Measurements from ENCODE around the gene PUS10. TPM values are rescaled to one million over a fixed set of nuclear protein-coding genes. Genes with fewer than 3 reads are reported as not detected.

The PUS10 gene
- total and polyA plus RNA-seq, 2 experiments from 2014 or later: 2.2 to 2.5 TPM

- Histone ChIP-seq H3K27ac (ENCODE audit: low read depth) (no peak overlapping the region), H3K4me1 (ENCODE audit: insufficient read depth) (no peaks in the 10 kb centered on the region), H3K9me2 (ENCODE audit: insufficient read depth) (no peaks in the 10 kb centered on the region), H4K20me1 (replicated peaks; ENCODE audit: insufficient read depth) (no peaks in the 10 kb centered on the region), H3K79me2 (replicated peaks; ENCODE audit: insufficient read depth) (no peaks in the 10 kb centered on the region), H3F3A (replicated peaks; ENCODE audit: low read depth) (no peaks in the 10 kb centered on the region), H2AFZ (no peak overlapping the region), H3K27me3 (ENCODE audit: insufficient read depth) (no peaks in the 10 kb centered on the region), H3K4me3 (no peak overlapping the region), H3K36me3 (ENCODE audit: insufficient read depth) (no peaks in the 10 kb centered on the region; the same call in none of the 2 replicates), H3K4me2 (no peak overlapping the region)
- Mint-ChIP-seq H3K4me3 (no peak overlapping the region), H3K9me3 (no peaks in the 10 kb centered on the region), H3K27me3 (ENCODE audit: insufficient read depth, low read depth, poor library complexity) (no peaks in the 10 kb centered on the region), H3K27ac (no peak overlapping the region), H3K4me1 (no peaks in the 10 kb centered on the region), H3K36me3 (ENCODE audit: low read depth) (peaks cover 14% of the 10 kb centered on the region)
- DNase-seq (ENCODE audit: low spot score) (no peak), ATAC-seq (no peak)
- TF ChIP-seq JUNB (IDR thresholded peaks at IDR 0.05; ENCODE audit: unreplicated experiment): no peak
- TF ChIP-seq POLR2AphosphoS5 (IDR thresholded peaks at IDR 0.05; ENCODE audit: low read depth): no peak
- TF ChIP-seq, protein P1, sequence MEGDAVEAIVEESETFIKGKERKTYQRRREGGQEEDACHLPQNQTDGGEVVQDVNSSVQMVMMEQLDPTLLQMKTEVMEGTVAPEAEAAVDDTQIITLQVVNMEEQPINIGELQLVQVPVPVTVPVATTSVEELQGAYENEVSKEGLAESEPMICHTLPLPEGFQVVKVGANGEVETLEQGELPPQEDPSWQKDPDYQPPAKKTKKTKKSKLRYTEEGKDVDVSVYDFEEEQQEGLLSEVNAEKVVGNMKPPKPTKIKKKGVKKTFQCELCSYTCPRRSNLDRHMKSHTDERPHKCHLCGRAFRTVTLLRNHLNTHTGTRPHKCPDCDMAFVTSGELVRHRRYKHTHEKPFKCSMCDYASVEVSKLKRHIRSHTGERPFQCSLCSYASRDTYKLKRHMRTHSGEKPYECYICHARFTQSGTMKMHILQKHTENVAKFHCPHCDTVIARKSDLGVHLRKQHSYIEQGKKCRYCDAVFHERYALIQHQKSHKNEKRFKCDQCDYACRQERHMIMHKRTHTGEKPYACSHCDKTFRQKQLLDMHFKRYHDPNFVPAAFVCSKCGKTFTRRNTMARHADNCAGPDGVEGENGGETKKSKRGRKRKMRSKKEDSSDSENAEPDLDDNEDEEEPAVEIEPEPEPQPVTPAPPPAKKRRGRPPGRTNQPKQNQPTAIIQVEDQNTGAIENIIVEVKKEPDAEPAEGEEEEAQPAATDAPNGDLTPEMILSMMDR (conservative IDR thresholded peaks at IDR 0.05; ENCODE audit: low read depth in 2 of 2): no peak
- no peak for TF ChIP-seq ETS1 (IDR thresholded peaks at IDR 0.05)
- TF ChIP-seq NANOG (IDR thresholded peaks at IDR 0.05; ENCODE audit: borderline replicate concordance): no peak
- TF ChIP-seq EZH2phosphoT487 (IDR thresholded peaks at IDR 0.05; ENCODE audit: unreplicated experiment): no peak
- no peak for TF ChIP-seq EZH2 (IDR thresholded peaks at IDR 0.05; ENCODE audit: low read depth, unreplicated experiment)
- TF ChIP-seq ZNF331 (CRISPR knock-in tag; IDR thresholded peaks at IDR 0.05; ENCODE audit: low read depth): no peak
- TF ChIP-seq CREB1 (CRISPR knock-in tag; IDR thresholded peaks at IDR 0.05; ENCODE audit: low read depth): no peak
- TF ChIP-seq STAT1 (IDR thresholded peaks at IDR 0.05; ENCODE audit: unreplicated experiment): no peak
- TF ChIP-seq ZNF114 (CRISPR knock-in tag; IDR thresholded peaks at IDR 0.05): no peak
- TF ChIP-seq, protein P2, sequence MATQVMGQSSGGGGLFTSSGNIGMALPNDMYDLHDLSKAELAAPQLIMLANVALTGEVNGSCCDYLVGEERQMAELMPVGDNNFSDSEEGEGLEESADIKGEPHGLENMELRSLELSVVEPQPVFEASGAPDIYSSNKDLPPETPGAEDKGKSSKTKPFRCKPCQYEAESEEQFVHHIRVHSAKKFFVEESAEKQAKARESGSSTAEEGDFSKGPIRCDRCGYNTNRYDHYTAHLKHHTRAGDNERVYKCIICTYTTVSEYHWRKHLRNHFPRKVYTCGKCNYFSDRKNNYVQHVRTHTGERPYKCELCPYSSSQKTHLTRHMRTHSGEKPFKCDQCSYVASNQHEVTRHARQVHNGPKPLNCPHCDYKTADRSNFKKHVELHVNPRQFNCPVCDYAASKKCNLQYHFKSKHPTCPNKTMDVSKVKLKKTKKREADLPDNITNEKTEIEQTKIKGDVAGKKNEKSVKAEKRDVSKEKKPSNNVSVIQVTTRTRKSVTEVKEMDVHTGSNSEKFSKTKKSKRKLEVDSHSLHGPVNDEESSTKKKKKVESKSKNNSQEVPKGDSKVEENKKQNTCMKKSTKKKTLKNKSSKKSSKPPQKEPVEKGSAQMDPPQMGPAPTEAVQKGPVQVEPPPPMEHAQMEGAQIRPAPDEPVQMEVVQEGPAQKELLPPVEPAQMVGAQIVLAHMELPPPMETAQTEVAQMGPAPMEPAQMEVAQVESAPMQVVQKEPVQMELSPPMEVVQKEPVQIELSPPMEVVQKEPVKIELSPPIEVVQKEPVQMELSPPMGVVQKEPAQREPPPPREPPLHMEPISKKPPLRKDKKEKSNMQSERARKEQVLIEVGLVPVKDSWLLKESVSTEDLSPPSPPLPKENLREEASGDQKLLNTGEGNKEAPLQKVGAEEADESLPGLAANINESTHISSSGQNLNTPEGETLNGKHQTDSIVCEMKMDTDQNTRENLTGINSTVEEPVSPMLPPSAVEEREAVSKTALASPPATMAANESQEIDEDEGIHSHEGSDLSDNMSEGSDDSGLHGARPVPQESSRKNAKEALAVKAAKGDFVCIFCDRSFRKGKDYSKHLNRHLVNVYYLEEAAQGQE (IDR thresholded peaks at IDR 0.05; ENCODE audit: unreplicated experiment): no peak
- no peak for TF ChIP-seq ZNF462 (CRISPR knock-in tag; IDR thresholded peaks at IDR 0.05)
These were observed 27.2 kb upstream of the PUS10 start for GRCh38 chr2:61045226-61045625.
